ENCODE measurements around the gene PHACTR2.
"Not testable (repeated sequence)": the region's sequence is repeated elsewhere in the genome, so short reads cannot be mapped to it uniquely, and the experiment has no call there.

PHACTR2 gene

GRCh38 chr6:143845033-143845432 lies 167.3 kb downstream of the PHACTR2 start:
- in situ Hi-C loops (cut with MboI; ENCODE audit: low sequenced_read_pairs, unreplicated experiment): no loop called here
- no peak for TF ChIP-seq CTCF (IDR thresholded peaks at IDR 0.05; ENCODE audit: borderline replicate concordance, control extremely low read depth, extremely low read depth, insufficient read depth, missing control alignments)
- no peak for DNase-seq (ENCODE audit: low spot score)

- in situ Hi-C loops (cut with MboI; ENCODE audit: low sequenced_read_pairs, unreplicated experiment); DNase-seq (ENCODE audit: low spot score): not testable (repeated sequence)
Observed at GRCh38 chr6:143851706-143852105, 173.9 kb downstream of the PHACTR2 start.

- DNase-seq (ENCODE audit: low spot score); in situ Hi-C loops (cut with MboI; ENCODE audit: low sequenced_read_pairs, unreplicated experiment): not testable (repeated sequence)
Observed at GRCh38 chr6:143855057-143855456, 177.3 kb downstream of the PHACTR2 start.

- DNase-seq (ENCODE audit: low spot score); in situ Hi-C loops (cut with MboI; ENCODE audit: low sequenced_read_pairs, unreplicated experiment): not testable (repeated sequence)
Observed at GRCh38 chr6:143856762-143857161, 179.0 kb downstream of the PHACTR2 start.

- DNase-seq (ENCODE audit: low spot score): no peak
- in situ Hi-C loops (cut with MboI; ENCODE audit: low sequenced_read_pairs, unreplicated experiment): no loop called here
- TF ChIP-seq CTCF (IDR thresholded peaks at IDR 0.05; ENCODE audit: borderline replicate concordance, control extremely low read depth, extremely low read depth, insufficient read depth, missing control alignments): no peak
Observed at GRCh38 chr6:143857651-143858050, 179.9 kb downstream of the PHACTR2 start.

- no peak for DNase-seq (ENCODE audit: low spot score)
- TF ChIP-seq CTCF (IDR thresholded peaks at IDR 0.05; ENCODE audit: borderline replicate concordance, control extremely low read depth, extremely low read depth, insufficient read depth, missing control alignments): no peak
- in situ Hi-C loops (cut with MboI; ENCODE audit: low sequenced_read_pairs, unreplicated experiment): no loop called here
Observed at GRCh38 chr6:143859891-143860660, 182.3 kb downstream of the PHACTR2 start.

GRCh38 chr6:143863771-143864170 lies 186.0 kb downstream of the PHACTR2 start:
- TF ChIP-seq CTCF (IDR thresholded peaks at IDR 0.05; ENCODE audit: borderline replicate concordance, control extremely low read depth, extremely low read depth, insufficient read depth, missing control alignments): no peak
- no peak for DNase-seq (ENCODE audit: low spot score)
- in situ Hi-C loops (cut with MboI; ENCODE audit: low sequenced_read_pairs, unreplicated experiment): no loop called here

GRCh38 chr6:143864234-143864633 lies 186.5 kb downstream of the PHACTR2 start, which contains the start of gene ZC2HC1B:
Gene ZC2HC1B, plus strand, starts transcription at chr6:143864474. Its CDS starts 66 bp downstream, at chr6:143864540.
- no peak for TF ChIP-seq CTCF (IDR thresholded peaks at IDR 0.05; ENCODE audit: borderline replicate concordance, control extremely low read depth, extremely low read depth, insufficient read depth, missing control alignments)
- in situ Hi-C loops (cut with MboI; ENCODE audit: low sequenced_read_pairs, unreplicated experiment): no loop called here
- DNase-seq (ENCODE audit: low spot score): no peak
